Urothelium cell line (cell line): ENCODE results near the gene TDRD7.
A peak's percentile ranks its signal among the peaks of the same experiment; 100 is the strongest.

Experiments
- DNase-seq: peaks from one replicate; pipeline ENCODE4 v3.0.0; 2011; ENCODE audit warnings: low spot score, mixed read lengths
- FAIRE-seq: peaks from 2 replicates; lab custom pipeline; 2011; peaks lifted over from hg19 to GRCh38; lab: Jason Lieb, UNC

Gene TDRD7

DNA sequence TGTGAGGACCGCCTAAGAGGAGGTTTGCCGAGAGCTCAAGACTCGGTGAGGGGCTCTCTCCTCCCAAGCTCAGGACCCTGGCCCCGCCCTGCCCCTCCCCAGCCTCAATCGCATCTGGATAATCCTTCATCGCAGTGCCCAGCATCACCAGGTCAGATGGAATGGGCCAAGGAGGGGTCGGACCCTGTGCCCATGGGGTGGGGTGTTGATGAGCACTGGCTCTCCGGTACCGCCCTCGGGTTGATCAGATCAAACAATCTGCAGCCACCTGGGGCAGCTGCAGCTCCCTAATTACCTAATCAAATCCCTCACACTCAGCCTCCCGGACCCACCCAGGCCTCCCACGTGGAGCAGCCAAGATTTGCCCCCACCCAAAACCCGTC is 24.4 kb upstream of the TDRD7 start:
- DNase-seq = no peak
- no peak for FAIRE-seq

DNA sequence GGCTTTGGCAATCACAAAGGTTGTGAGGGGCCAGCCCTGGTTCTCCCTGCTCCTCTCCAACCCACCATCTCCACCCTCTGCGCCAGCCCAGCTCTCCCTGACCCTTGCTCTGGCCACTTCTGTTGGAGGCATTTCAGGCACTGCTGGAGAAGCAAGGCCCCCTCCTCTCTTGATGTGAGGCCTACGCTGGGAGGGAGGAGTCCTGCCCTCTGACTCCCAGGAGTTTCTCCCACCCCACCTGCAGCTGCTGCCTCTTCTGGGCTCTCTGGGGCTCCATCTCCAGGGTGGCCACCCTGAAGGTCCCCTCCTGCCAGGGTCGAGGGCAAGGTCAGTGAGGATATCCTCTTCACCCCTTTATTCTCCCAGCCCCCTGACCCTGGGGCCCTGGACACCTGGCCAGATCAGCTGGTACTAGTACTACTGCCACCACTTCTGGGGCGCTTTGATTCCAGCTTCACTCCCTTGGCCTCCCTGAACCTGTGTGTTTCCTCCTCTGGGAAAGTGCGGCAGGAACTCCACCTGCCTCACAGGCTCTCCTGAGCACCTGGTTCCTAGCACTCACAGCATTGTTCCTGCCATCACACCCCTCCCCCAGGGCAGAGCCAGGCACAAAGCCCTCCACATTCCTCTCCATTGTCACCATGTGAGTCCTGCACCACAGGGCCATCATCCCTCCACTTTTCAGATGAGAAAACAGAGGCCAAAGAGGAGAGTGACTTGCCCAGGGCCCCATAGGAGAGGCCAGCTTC is 23.8 kb upstream of the TDRD7 start:
- DNase-seq (no peak), FAIRE-seq (no peak)

- no peak for DNase-seq
- no peak for FAIRE-seq
Observed at GRCh38 chr9:97388721-97389238, 23.1 kb upstream of the TDRD7 start.

GRCh38 chr9:97389249-97389648 is 22.6 kb upstream of the TDRD7 start:
- DNase-seq (no peak), FAIRE-seq (no peak)

- DNase-seq (no peak), FAIRE-seq (no peak)
Observed at GRCh38 chr9:97390791-97391406, 21.0 kb upstream of the TDRD7 start.

GRCh38 chr9:97394881-97395280 is 17.0 kb upstream of the TDRD7 start:
- no peak for DNase-seq
- FAIRE-seq = no peak

GRCh38 chr9:97395745-97396144 is 16.2 kb upstream of the TDRD7 start:
- DNase-seq = no peak
- FAIRE-seq = no peak

DNA sequence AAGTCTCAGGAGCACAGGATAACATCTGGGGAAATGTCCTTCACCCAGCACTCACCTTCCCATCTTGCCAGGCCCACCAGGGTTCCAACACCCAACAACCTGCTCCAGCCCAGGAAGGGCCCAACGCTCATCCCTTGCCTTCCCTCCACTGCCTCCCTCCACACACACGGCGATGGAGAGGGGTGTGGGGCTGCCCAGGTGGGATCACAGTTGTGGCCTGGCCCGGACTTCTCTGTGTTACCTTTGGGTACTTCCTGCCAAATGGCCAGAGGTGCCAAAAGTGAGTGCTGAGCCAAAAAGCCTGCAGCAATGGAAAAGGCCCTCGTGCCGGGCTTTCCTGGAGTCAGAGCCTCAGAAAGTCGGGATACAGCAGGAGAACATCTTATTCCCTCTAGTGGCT is 15.6 kb upstream of the TDRD7 start:
- DNase-seq (no peak), FAIRE-seq (no peak)

DNA sequence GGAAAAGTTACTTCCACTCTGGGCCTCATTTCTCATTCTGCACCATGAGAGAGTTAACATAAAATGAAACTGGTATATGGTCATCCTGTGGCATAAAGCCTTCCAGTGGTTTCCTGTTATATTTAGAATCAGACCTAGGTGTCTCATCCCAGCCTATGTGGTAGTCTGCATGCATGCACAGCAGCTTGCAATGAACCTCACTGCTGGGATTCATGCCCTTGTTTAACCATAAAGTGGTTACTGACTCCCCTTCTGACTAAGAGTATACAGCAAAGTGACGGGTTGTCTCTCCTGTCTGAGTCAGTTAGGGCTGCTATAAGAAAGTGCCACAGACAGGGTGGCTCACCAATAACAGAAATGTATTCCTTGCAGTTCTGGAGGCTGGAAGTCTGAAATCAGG is 14.7 kb upstream of the TDRD7 start:
- FAIRE-seq = no peak
- no peak for DNase-seq

DNA sequence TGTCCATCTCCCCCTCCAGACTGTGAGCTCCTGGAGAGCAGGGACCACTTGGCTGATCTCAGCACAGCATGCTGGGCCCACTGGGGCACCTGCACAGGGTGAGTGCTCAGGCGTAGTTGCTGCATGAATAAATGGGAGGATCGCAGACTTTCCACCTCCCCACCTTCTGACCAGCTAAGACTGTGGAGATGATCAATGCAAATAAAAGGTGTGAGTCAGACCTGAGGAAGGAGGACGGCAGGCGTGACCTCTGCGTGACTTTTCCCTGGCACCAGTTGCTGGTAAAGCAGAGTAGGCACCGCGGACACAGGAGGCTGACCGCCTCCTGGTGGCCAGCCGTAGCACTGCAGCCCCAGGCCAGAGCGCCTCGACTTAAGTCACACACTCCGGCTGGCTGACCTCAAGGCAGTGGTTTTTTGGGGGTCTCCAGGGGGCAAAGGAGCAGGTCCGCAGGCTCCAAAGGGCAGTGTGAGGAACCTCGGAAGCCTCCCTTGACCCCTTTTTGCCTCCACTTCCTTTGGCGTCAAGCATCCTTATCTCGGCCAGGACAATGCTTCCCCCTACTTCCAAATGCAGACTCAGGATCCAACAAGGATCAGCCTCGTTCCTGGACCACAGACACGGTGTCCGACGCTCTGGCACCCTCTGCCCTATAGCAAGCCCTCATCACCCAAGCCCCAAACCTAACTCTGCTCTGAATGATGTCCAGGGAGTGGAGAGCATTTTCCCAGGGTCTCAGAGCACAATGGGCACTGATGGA is 12.7 kb upstream of the TDRD7 start:
- FAIRE-seq = no peak

GRCh38 chr9:97403746-97404316 is 8.1 kb upstream of the TDRD7 start:
- DNase-seq (no peak), FAIRE-seq (no peak)

More for the DNA sequence above, 12.7 kb upstream of the TDRD7 start:
- DNase-seq = peak; percentile 86

DNA sequence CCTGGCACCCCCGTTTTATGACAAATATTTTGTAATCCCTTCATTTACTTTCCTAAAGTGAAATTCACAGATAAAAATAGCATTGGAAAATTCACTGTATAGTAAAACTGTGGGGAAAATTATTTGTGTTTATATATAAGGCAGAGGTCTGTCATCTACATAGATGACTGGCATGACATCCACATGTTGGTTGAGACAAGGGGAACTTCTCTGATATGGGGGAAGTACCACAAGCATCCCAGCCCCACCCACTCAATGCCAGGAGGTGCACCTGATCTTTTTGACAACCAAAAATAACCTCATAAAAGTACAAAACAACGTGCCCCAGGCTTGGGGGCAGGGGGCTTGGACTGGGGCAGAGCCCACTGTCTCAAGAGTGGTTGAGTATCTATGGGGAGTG is 6.3 kb upstream of the TDRD7 start:
- FAIRE-seq (no peak), DNase-seq (no peak)

DNA sequence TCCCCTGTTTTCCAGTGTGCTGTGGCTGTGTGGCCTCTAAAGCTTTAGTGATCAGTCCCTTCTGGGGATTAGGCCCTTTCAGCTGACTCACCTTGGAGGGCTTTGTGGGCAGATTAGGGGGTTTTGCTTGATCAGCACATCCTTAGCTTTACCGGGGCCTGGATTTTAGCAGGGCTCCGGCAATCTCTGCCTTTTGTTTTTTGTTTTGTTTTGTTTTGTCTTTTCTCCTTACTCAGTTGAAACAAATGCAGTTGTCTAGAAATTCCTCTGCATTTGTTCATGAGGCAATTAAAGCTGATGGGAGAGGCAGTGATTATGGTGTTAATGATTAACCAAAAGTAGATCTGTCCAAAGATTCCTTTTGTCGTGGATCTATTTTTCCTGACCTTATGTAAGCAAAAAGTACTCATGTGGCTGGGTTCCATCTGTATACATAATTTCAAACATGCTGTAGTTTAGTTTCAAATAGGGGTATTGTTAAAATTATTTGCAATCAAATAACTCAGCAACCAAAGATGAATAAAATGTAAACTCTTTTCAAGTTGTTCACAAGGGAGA is 5.2 kb upstream of the TDRD7 start:
- FAIRE-seq = no peak
- no peak for DNase-seq

GRCh38 chr9:97408562-97408961 is 3.3 kb upstream of the TDRD7 start:
- DNase-seq (no peak), FAIRE-seq (no peak)

- no peak for FAIRE-seq
Observed at GRCh38 chr9:97411440-97411788, 482 bp upstream of the TDRD7 start.

GRCh38 chr9:97412626-97413385 is 910 bp downstream of the TDRD7 start:
- FAIRE-seq (no peak), DNase-seq (peak; percentile 40)

More at GRCh38 chr9:97411440-97411788, 482 bp upstream of the TDRD7 start:
- no peak for DNase-seq

- FAIRE-seq (no peak), DNase-seq (no peak)
Observed at GRCh38 chr9:97413462-97413861, 1.6 kb downstream of the TDRD7 start.

DNA sequence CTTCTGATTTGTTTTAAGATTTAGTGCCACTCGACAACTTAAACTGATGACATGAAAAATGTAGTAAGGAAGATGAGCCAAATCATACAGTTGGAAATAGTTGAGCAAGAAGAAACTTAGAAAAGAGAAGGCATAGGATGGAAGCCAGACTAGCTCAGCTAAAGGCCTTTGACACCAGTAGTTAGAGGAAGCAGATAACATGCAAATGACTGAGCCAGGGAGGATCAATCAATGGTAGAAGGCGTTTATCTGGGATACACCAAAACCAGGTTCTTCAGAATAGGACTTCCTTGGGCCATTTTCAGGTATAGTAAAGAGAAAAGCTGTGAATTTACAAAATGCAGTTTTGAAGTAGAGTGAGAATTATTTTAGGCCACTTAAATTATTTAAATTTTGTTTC is 3.2 kb downstream of the TDRD7 start:
- no peak for DNase-seq
- FAIRE-seq = no peak

DNA sequence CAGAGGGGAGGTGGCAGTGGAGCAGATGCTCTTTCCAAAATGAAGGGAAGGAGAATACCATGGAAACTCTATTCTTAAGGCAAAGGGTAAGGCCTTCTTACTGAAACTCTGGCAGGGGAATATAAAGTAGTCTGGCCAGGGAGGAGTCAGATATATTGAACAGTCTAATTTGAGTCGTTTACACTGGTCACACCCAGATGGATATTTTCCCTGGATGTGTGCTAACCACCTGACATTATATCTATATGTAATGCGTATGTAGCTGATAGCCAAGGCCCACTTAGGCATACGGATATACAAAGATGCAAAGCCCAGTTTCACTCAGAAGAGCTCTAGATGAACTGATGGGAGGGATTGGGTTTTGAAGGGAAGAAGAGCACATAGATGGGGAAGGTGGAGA is 7.0 kb downstream of the TDRD7 start:
- no peak for DNase-seq
- FAIRE-seq = no peak

DNA sequence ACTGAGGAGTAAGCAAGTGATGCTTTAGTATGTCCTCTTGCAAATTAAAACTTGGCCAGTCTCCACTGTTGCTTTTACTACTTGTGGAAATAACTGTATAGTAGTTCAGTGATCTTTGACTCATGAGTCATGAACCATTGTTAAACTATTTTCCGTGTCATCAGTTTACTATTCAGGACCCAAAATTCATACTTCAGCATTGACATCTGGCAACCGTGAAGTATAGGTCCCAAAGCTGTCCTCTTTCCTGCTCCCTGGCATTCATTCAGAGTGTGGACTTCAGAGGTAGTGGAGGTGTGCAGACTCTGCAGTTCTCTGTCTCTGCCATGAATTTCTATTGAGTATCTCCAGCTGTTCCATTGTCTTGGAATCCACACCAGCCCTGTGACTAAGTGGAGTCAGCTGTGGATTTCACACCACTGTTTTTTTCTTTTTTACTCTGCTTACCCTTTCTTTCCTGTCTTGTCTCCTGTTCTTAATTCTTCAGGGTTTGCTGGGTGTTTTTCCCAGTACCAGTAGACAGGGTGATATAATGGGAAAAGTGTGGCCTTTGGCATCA is 7.5 kb downstream of the TDRD7 start:
- DNase-seq (peak; percentile 19), FAIRE-seq (no peak)
